ENCODE measurements around the gene RPL35A. TPM values are rescaled to one million over a fixed set of nuclear protein-coding genes. Genes with fewer than 3 reads are reported as not detected.

RPL35A gene
- total and polyA plus RNA-seq, 9 of the 15 experiments (the other 6 are each of a cell fraction or from before 2014, with no cell fraction given) = 1,475 to 2,942 (median 2,367) TPM

- TF ChIP-seq, protein P1, sequence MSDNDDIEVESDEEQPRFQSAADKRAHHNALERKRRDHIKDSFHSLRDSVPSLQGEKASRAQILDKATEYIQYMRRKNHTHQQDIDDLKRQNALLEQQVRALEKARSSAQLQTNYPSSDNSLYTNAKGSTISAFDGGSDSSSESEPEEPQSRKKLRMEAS (CRISPR knock-in tag; IDR thresholded peaks at IDR 0.05) = no peak
- no peak for TF ChIP-seq TBL1XR1 (IDR thresholded peaks at IDR 0.05; ENCODE audit: low read length in 2 of 2)
- TF ChIP-seq GABPB1 (CRISPR knock-in tag; IDR thresholded peaks at IDR 0.05) = peak; percentile 37; the same call in 1 of the 2 replicates
- TF ChIP-seq, protein P2, sequence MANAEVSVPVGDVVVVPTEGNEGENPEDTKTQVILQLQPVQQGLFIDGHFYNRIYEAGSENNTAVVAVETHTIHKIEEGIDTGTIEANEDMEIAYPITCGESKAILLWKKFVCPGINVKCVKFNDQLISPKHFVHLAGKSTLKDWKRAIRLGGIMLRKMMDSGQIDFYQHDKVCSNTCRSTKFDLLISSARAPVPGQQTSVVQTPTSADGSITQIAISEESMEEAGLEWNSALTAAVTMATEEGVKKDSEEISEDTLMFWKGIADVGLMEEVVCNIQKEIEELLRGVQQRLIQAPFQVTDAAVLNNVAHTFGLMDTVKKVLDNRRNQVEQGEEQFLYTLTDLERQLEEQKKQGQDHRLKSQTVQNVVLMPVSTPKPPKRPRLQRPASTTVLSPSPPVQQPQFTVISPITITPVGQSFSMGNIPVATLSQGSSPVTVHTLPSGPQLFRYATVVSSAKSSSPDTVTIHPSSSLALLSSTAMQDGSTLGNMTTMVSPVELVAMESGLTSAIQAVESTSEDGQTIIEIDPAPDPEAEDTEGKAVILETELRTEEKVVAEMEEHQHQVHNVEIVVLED (CRISPR knock-in tag; IDR thresholded peaks at IDR 0.05) = no peak
- TF ChIP-seq FOSL1 (tag; conservative IDR thresholded peaks at IDR 0.05) = peak; percentile 27; the same call in 1 of the 2 replicates
- TF ChIP-seq CCNT2 (IDR thresholded peaks at IDR 0.05; ENCODE audit: borderline replicate concordance, extremely low read depth, insufficient read length, low read depth, low read length) = no peak
- TF ChIP-seq CREM (IDR thresholded peaks at IDR 0.05; ENCODE audit: low read depth) = peak; percentile 74
- TF ChIP-seq MTA2 (IDR thresholded peaks at IDR 0.05; ENCODE audit: low read depth) = no peak
- no peak for TF ChIP-seq ZFX (CRISPR knock-in tag; IDR thresholded peaks at IDR 0.05)
- TF ChIP-seq ETV6 (IDR thresholded peaks at IDR 0.05; ENCODE audit: borderline replicate concordance in 1 of 2, low read depth in 2 of 2, low read length in 1 of 2) = 0 out of 4 replicates have a peak, but pooled peaks of 1 of the 2 experiments have one; percentile 27
- TF ChIP-seq ETV6 (CRISPR knock-in tag; IDR thresholded peaks at IDR 0.05; ENCODE audit: borderline replicate concordance) = no peak
- no peak for TF ChIP-seq KLF1 (tag; IDR thresholded peaks at IDR 0.05)
- no peak for TF ChIP-seq MCM7 (IDR thresholded peaks at IDR 0.05)
- peak; percentile 44; the same call in 1 of the 2 replicates for TF ChIP-seq ETV5 (CRISPR knock-in tag; IDR thresholded peaks at IDR 0.05; ENCODE audit: low read depth)
- no peak for TF ChIP-seq FOXJ2 (tag; IDR thresholded peaks at IDR 0.05)
- no peak for TF ChIP-seq GTF2F1 (IDR thresholded peaks at IDR 0.05; ENCODE audit: low read depth, low read length)
- peak; percentile 47 for TF ChIP-seq HMGN3 (IDR thresholded peaks at IDR 0.05; ENCODE audit: borderline replicate concordance, extremely low read depth, insufficient read length, low read depth, low read length)
- TF ChIP-seq SRF (CRISPR knock-in tag; IDR thresholded peaks at IDR 0.05) = 0 out of 4 replicates have a peak, but pooled peaks of 1 of the 2 experiments have one; percentile 16
- peak; percentile 99 for TF ChIP-seq EGR1 (conservative IDR thresholded peaks at IDR 0.05)
- no peak for TF ChIP-seq CAMTA2 (CRISPR knock-in tag; conservative IDR thresholded peaks at IDR 0.05)
- TF ChIP-seq SRSF3 (IDR thresholded peaks at IDR 0.05; ENCODE audit: insufficient read depth, low read length) = no peak
- no peak for TF ChIP-seq ZNF316 (IDR thresholded peaks at IDR 0.05)
- no peak for TF ChIP-seq MLLT1 (IDR thresholded peaks at IDR 0.05)
- TF ChIP-seq DACH1 (IDR thresholded peaks at IDR 0.05; ENCODE audit: partially characterized antibody) = peak; percentile 80
- no peak for TF ChIP-seq MAFF (IDR thresholded peaks at IDR 0.05; ENCODE audit: low read length)
- no peak for TF ChIP-seq FOXA1 (IDR thresholded peaks at IDR 0.05; ENCODE audit: borderline replicate concordance)
- no peak for TF ChIP-seq RBM22 (IDR thresholded peaks at IDR 0.05; ENCODE audit: low read depth, low read length, poor library complexity, severe bottlenecking)
- TF ChIP-seq DPF2 (IDR thresholded peaks at IDR 0.05) = peak; percentile 40
Measured at GRCh38 chr3:197906023-197906849, 43.8 kb upstream of the RPL35A start (continued).

All from K562 (cell line).